ENCODE data around the gene CAMTA1.

GRCh38 chr1:6889875-6890480 is 104.7 kb downstream of the CAMTA1 start:
- TF ChIP-seq CTCF (IDR thresholded peaks at IDR 0.05) (peak; percentile 15 to 77 (median 72)), POLR2A (IDR thresholded peaks at IDR 0.05) (no peak), POLR2AphosphoS5 (IDR thresholded peaks at IDR 0.05) (no peak)

Data from upper lobe of left lung (tissue), 4 donors.